ENCODE data around the gene PEX19.

PEX19 gene

GRCh38 chr1:160239582-160240299 lies 45.2 kb downstream of the PEX19 start:
- no peak for DNase-seq (ENCODE audit: low read depth)

GRCh38 chr1:160238408-160238807 lies 46.5 kb downstream of the PEX19 start:
- no peak for DNase-seq (ENCODE audit: low read depth)

GRCh38 chr1:160237558-160237957 lies 47.4 kb downstream of the PEX19 start:
- no peak for DNase-seq (ENCODE audit: low read depth)

- DNase-seq (ENCODE audit: low read depth), result no peak
Observed at GRCh38 chr1:160236806-160237205, 48.1 kb downstream of the PEX19 start.

- no peak for DNase-seq (ENCODE audit: low read depth)
Observed at GRCh38 chr1:160232911-160233310, 52.0 kb downstream of the PEX19 start.

- DNase-seq (ENCODE audit: low read depth), result no peak
Observed at GRCh38 chr1:160228431-160228830, 56.5 kb downstream of the PEX19 start.

- no peak for DNase-seq (ENCODE audit: low read depth)
Observed at GRCh38 chr1:160227561-160227960, 57.4 kb downstream of the PEX19 start.

GRCh38 chr1:160227034-160227433 lies 57.9 kb downstream of the PEX19 start:
- DNase-seq (ENCODE audit: low read depth), result no peak
